ENCODE data around the gene YARS2. TPM values are rescaled to one million over a fixed set of nuclear protein-coding genes. Genes with fewer than 3 reads are reported as not detected.

Gene YARS2
- total and polyA plus RNA-seq, 8 donors = 3.7 to 7.9 (median 6.3) TPM

GRCh38 chr12:32789916-32790315 lies 34.2 kb upstream of the YARS2 start:
- DNase-seq = no peak
- FAIRE-seq = no peak
- no peak for TF ChIP-seq CTCF (IDR thresholded peaks at IDR 0.05)
- H3K9me3 ChIP-seq = no peaks in the 10 kb centered on the region
- no peaks in the 10 kb centered on the region for H3K4me1 ChIP-seq
- H3K27me3 ChIP-seq = no peaks in the 10 kb centered on the region
- 52 to 53% methylated on average over 2 of the region's 2 CpGs for WGBS, 2 donors
- intact Hi-C loops (cut with DNase I) = no loop called here
- ATAC-seq = no peak
- H3K4me3 ChIP-seq = no peak overlapping the region
- peaks cover 0 to 13% (median 0%) of the 10 kb centered on the region in 3 donors for H3K36me3 ChIP-seq
- no peak overlapping the region for H3K27ac ChIP-seq

GRCh38 chr12:32789446-32789845 lies 33.7 kb upstream of the YARS2 start:
- FAIRE-seq (no peak), ATAC-seq (no peak), DNase-seq (no peak)
- Histone ChIP-seq H3K4me1 (no peaks in the 10 kb centered on the region), H3K27me3 (no peaks in the 10 kb centered on the region), H3K9me3 (no peaks in the 10 kb centered on the region), H3K36me3 (peaks cover 0 to 8% (median 0%) of the 10 kb centered on the region in 3 donors), H3K4me3 (no peak overlapping the region), H3K27ac (no peak overlapping the region)
- no peak for TF ChIP-seq CTCF (IDR thresholded peaks at IDR 0.05)
- intact Hi-C loops (cut with DNase I) = no loop called here

- TF ChIP-seq CTCF (IDR thresholded peaks at IDR 0.05) = no peak
- intact Hi-C loops (cut with DNase I) = no loop called here
- no peaks in the 10 kb centered on the region for H3K4me1 ChIP-seq
- H3K9me3 ChIP-seq = no peaks in the 10 kb centered on the region
- 83 to 94% methylated on average over 4 of the region's 4 CpGs for WGBS, 2 donors
- H3K27me3 ChIP-seq = no peaks in the 10 kb centered on the region
- ATAC-seq (no peak), FAIRE-seq (no peak), DNase-seq (no peak)
- peaks cover 0 to 7% (median 0%) of the 10 kb centered on the region in 3 donors for H3K36me3 ChIP-seq
- no peak overlapping the region for H3K4me3 ChIP-seq
- no peak overlapping the region for H3K27ac ChIP-seq
Observed at GRCh38 chr12:32788405-32788804, 32.7 kb upstream of the YARS2 start.

GRCh38 chr12:32785557-32785956 lies 29.9 kb upstream of the YARS2 start:
- no peaks in the 10 kb centered on the region for H3K36me3 ChIP-seq
- H3K27me3 ChIP-seq = no peaks in the 10 kb centered on the region
- H3K4me3 ChIP-seq = no peak overlapping the region
- WGBS, 2 donors = 90 to 91% methylated on average over 5 of the region's 5 CpGs
- no peak for ATAC-seq
- intact Hi-C loops (cut with DNase I) = no loop called here
- TF ChIP-seq CTCF (IDR thresholded peaks at IDR 0.05) = no peak
- H3K9me3 ChIP-seq = no peaks in the 10 kb centered on the region
- H3K4me1 ChIP-seq = no peaks in the 10 kb centered on the region
- no peak overlapping the region for H3K27ac ChIP-seq
- FAIRE-seq = no peak
- DNase-seq = no peak

GRCh38 chr12:32783029-32783428 lies 27.3 kb upstream of the YARS2 start:
- Histone ChIP-seq H3K9me3 (no peaks in the 10 kb centered on the region), H3K4me3 (no peak overlapping the region), H3K36me3 (no peaks in the 10 kb centered on the region), H3K27ac (no peak overlapping the region), H3K4me1 (no peaks in the 10 kb centered on the region), H3K27me3 (no peaks in the 10 kb centered on the region)
- no peak for TF ChIP-seq CTCF (IDR thresholded peaks at IDR 0.05)
- 57% methylated on average over 3 of the region's 3 CpGs for WGBS, 2 donors
- FAIRE-seq (no peak), ATAC-seq (no peak), DNase-seq (no peak)
- intact Hi-C loops (cut with DNase I) = no loop called here

Measured in pancreas (tissue), 10 donors.